ENCODE results near the gene RPP14.
"Not testable (repeated sequence)": the region's sequence is repeated elsewhere in the genome, so short reads cannot be mapped to it uniquely, and the experiment has no call there.

The RPP14 gene

DNA sequence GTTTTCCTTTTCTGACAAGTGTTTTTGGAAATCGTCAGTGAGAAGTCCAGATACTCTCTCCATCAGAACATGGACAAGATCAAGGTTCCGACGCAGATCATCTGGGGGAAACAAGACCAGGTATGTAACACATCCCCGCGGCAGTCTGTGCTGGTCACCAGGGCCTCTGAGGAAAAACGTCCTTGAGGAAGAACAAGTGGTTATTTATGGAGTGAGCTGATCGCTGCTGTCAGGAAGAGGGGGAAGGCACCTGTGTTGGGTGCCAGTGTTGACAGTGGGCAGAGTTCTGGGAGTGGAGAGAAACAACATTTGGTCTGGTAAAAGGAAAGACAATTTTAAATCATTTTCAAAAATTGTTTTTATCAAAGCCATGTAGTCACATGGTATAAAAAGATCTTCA, 20.7 kb upstream of the RPP14 start:
- H3K4me3 ChIP-seq (replicated peaks; ENCODE audit: insufficient read depth, low read length): no peak overlapping the region
- no peak for DNase-seq (ENCODE audit: low read depth in 1 of 2, low spot score in 1 of 2)
- no peak overlapping the region for H3K27ac ChIP-seq (replicated peaks)
- H3K27me3 ChIP-seq (ENCODE audit: insufficient read depth, poor library complexity, severe bottlenecking): no peaks in the 10 kb centered on the region
- TF ChIP-seq, protein P1, sequence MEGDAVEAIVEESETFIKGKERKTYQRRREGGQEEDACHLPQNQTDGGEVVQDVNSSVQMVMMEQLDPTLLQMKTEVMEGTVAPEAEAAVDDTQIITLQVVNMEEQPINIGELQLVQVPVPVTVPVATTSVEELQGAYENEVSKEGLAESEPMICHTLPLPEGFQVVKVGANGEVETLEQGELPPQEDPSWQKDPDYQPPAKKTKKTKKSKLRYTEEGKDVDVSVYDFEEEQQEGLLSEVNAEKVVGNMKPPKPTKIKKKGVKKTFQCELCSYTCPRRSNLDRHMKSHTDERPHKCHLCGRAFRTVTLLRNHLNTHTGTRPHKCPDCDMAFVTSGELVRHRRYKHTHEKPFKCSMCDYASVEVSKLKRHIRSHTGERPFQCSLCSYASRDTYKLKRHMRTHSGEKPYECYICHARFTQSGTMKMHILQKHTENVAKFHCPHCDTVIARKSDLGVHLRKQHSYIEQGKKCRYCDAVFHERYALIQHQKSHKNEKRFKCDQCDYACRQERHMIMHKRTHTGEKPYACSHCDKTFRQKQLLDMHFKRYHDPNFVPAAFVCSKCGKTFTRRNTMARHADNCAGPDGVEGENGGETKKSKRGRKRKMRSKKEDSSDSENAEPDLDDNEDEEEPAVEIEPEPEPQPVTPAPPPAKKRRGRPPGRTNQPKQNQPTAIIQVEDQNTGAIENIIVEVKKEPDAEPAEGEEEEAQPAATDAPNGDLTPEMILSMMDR (IDR thresholded peaks at IDR 0.05; ENCODE audit: insufficient read depth, low read length): no peak
- TF ChIP-seq GABPA (IDR thresholded peaks at IDR 0.05; ENCODE audit: low read depth) (no peak), POLR2AphosphoS5 (IDR thresholded peaks at IDR 0.05; ENCODE audit: low read depth) (no peak), SPI1 (IDR thresholded peaks at IDR 0.05; ENCODE audit: borderline replicate concordance, low read depth) (no peak)
- TF ChIP-seq, protein P2, sequence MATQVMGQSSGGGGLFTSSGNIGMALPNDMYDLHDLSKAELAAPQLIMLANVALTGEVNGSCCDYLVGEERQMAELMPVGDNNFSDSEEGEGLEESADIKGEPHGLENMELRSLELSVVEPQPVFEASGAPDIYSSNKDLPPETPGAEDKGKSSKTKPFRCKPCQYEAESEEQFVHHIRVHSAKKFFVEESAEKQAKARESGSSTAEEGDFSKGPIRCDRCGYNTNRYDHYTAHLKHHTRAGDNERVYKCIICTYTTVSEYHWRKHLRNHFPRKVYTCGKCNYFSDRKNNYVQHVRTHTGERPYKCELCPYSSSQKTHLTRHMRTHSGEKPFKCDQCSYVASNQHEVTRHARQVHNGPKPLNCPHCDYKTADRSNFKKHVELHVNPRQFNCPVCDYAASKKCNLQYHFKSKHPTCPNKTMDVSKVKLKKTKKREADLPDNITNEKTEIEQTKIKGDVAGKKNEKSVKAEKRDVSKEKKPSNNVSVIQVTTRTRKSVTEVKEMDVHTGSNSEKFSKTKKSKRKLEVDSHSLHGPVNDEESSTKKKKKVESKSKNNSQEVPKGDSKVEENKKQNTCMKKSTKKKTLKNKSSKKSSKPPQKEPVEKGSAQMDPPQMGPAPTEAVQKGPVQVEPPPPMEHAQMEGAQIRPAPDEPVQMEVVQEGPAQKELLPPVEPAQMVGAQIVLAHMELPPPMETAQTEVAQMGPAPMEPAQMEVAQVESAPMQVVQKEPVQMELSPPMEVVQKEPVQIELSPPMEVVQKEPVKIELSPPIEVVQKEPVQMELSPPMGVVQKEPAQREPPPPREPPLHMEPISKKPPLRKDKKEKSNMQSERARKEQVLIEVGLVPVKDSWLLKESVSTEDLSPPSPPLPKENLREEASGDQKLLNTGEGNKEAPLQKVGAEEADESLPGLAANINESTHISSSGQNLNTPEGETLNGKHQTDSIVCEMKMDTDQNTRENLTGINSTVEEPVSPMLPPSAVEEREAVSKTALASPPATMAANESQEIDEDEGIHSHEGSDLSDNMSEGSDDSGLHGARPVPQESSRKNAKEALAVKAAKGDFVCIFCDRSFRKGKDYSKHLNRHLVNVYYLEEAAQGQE (IDR thresholded peaks at IDR 0.05; ENCODE audit: insufficient replicate concordance, low read depth): no peak

DNA sequence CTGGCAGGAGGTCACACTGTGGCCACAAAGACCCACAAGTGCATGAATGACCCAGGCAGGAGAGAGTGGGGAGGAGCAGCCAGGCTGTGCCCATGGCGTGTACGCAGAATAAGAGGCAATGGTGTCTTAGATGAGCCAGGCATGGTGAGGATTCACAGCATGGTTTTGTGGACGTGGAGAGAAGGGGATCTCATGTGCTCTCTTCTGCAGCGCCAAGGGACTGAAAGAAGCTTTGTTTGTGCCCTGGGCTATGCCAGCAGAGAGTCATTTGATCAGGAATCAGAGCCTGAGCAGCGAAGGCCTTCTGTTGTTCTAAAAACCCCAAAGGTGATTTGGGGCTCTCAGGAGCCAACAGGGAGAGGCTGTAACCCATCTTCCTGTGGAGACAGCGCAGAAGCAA, 18.7 kb upstream of the RPP14 start:
- no peak overlapping the region for H3K4me3 ChIP-seq (replicated peaks; ENCODE audit: insufficient read depth, low read length)
- H3K27ac ChIP-seq (replicated peaks): no peak overlapping the region
- no peak for DNase-seq (ENCODE audit: low read depth in 1 of 2, low spot score in 1 of 2)
- H3K27me3 ChIP-seq (ENCODE audit: insufficient read depth, poor library complexity, severe bottlenecking): no peaks in the 10 kb centered on the region
- no peak for TF ChIP-seq GABPA (IDR thresholded peaks at IDR 0.05; ENCODE audit: low read depth)
- TF ChIP-seq POLR2AphosphoS5 (IDR thresholded peaks at IDR 0.05; ENCODE audit: low read depth): no peak
- TF ChIP-seq, protein P1 (IDR thresholded peaks at IDR 0.05; ENCODE audit: insufficient read depth, low read length): no peak
- TF ChIP-seq, protein P2 (IDR thresholded peaks at IDR 0.05; ENCODE audit: insufficient replicate concordance, low read depth): no peak
- TF ChIP-seq SPI1 (IDR thresholded peaks at IDR 0.05; ENCODE audit: borderline replicate concordance, low read depth): no peak

DNA sequence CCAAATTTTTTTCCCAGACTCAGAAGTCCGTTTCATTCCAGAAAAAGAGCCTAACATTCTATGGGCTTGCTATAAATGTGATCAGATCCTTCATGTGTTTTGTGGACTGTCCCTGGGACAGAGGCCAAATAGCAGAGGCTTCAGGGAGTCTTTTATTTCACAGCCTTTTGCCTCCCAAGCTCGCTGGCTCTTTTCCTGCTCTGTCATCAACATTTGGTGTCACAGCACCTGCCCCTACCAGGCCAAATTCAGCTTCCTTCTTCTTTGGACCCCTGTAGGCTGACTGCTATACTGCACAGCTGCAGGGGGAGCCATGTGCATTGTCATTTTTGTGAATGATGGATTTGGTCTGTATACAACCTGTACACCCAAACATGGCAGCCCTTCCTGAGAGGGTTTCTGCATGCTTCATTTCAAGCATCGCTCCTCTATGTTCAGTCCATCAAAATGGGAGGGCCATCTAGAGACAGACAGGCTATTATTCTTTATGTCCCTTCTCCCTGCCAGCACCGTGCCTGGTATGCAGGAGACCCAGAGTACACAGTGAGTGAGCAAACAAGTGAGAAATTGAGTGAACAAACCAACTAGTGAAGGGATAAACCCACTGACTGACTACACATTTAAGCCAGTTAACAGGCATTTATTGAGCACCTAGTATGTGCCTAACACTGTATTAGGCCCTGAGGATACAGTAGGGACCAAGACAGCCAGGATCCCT, 17.9 kb upstream of the RPP14 start:
- H3K27me3 ChIP-seq (ENCODE audit: insufficient read depth, poor library complexity, severe bottlenecking): no peaks in the 10 kb centered on the region
- no peak overlapping the region for H3K4me3 ChIP-seq (replicated peaks; ENCODE audit: insufficient read depth, low read length)
- H3K27ac ChIP-seq (replicated peaks): no peak overlapping the region
- DNase-seq (ENCODE audit: low read depth in 1 of 2, low spot score in 1 of 2): no peak
- TF ChIP-seq POLR2AphosphoS5 (IDR thresholded peaks at IDR 0.05; ENCODE audit: low read depth): no peak

DNA sequence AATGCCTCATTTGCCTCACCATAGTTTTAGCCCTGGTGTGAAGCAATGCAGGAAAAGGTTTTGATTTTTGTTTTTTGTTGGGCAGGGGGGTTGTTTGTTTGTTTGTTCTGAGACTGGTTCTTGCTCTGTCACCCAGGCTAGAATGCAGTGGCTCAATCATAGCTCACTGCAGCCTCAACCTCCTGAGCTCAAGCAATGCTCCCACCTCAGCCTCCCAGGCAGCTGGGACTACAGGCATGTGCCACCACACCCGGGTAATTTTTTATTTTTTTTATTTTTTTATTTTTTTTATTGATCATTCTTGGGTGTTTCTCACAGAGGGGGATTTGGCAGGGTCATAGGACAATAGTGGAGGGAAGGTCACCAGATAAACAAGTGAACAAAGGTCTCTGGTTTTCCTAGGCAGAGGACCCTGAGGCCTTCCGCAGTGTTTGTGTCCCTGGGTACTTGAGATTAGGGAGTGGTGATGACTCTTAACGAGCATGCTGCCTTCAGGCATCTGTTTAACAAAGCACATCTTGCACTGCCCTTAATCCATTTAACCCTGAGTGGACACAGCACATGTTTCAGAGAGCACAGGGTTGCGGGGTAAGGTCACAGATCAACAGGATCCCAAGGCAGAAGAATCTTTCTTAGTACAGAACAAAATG, 17.0 kb upstream of the RPP14 start:
- H3K27ac ChIP-seq (replicated peaks); DNase-seq (ENCODE audit: low read depth in 1 of 2, low spot score in 1 of 2); H3K4me3 ChIP-seq (replicated peaks; ENCODE audit: insufficient read depth, low read length); H3K27me3 ChIP-seq (ENCODE audit: insufficient read depth, poor library complexity, severe bottlenecking): not testable (repeated sequence)

DNA sequence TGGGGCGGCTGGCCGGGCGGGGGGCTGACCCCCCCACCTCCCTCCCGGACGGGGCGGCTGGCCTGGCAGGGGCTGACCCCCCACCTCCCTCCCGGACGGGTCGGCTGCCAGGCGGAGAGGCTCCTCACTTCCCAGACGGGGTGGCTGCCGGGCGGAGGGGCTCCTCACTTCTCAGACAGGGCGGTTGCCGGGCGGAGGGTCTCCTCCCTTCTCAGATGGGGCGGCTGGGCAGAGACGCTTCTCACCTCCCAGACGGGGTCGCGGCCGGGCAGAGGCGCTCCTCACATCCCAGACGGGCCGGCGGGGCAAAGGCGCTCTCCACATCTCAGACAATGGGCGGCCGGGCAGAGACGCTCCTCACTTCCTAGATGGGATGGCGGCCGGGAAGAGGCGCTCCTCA, 15.6 kb upstream of the RPP14 start:
- H3K4me3 ChIP-seq (replicated peaks; ENCODE audit: insufficient read depth, low read length); H3K27me3 ChIP-seq (ENCODE audit: insufficient read depth, poor library complexity, severe bottlenecking); DNase-seq (ENCODE audit: low read depth in 1 of 2, low spot score in 1 of 2); H3K27ac ChIP-seq (replicated peaks): not testable (repeated sequence)

All from HL-60 (cell line).